SK-N-SH (cell line): Measurements from ENCODE around the gene IP6K2.

Source experiments
- EZH2phosphoT487 ChIP-seq: fragments of 200-600 bp; sonication (generic); IDR thresholded peaks from 2 replicates; pipeline ENCODE4 v1.6.1; 2017; ENCODE audit warnings: low read depth, mixed run types, mild to moderate bottlenecking, antibody characterized with exemption, moderate library complexity, borderline replicate concordance
- JUND ChIP-seq: IDR thresholded peaks from 2 replicates; pipeline ENCODE4 v1.4.0; 2012
- NRF1 ChIP-seq: IDR thresholded peaks from 2 replicates; pipeline ENCODE4 v1.6.1; 2012; ENCODE audit warnings: low read depth, mild to moderate bottlenecking, low read length
- POLR2AphosphoS5 ChIP-seq: IDR thresholded peaks from 2 replicates; pipeline ENCODE4 v1.6.1; 2012; ENCODE audit warnings: low read depth, low read length
- RAD21 ChIP-seq: IDR thresholded peaks from 2 replicates; pipeline ENCODE4 v1.6.1; 2012; ENCODE audit warnings: mild to moderate bottlenecking, low read length
- TF ChIP-seq, protein P1 (sequence below): fragments of 200-600 bp; sonication (generic); IDR thresholded peaks from 2 replicates; pipeline ENCODE4 v1.6.1; 2017; ENCODE audit warnings: antibody characterized with exemption, mild to moderate bottlenecking, moderate library complexity

DNA sequence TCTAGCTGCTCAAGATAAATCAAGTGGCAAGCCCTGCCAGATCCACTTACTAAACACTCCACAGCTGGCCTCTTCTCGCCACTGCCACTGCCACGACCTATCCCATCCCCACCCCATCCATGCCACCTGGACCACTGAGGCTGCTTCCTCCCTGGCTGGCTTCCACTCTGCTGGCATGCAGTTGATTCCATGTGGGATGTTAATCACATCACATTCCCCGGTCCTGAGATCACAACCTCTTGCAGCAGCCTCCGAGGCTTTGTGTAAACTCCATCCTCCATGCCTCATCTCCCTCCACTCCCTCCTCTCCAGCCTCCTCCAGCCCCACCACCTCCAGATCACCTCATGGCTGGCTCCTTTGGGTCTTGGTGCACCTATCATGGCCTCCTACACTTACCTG lies 39.0 kb downstream of the IP6K2 start:
- TF ChIP-seq, protein P1, sequence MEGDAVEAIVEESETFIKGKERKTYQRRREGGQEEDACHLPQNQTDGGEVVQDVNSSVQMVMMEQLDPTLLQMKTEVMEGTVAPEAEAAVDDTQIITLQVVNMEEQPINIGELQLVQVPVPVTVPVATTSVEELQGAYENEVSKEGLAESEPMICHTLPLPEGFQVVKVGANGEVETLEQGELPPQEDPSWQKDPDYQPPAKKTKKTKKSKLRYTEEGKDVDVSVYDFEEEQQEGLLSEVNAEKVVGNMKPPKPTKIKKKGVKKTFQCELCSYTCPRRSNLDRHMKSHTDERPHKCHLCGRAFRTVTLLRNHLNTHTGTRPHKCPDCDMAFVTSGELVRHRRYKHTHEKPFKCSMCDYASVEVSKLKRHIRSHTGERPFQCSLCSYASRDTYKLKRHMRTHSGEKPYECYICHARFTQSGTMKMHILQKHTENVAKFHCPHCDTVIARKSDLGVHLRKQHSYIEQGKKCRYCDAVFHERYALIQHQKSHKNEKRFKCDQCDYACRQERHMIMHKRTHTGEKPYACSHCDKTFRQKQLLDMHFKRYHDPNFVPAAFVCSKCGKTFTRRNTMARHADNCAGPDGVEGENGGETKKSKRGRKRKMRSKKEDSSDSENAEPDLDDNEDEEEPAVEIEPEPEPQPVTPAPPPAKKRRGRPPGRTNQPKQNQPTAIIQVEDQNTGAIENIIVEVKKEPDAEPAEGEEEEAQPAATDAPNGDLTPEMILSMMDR, result no peak
- TF ChIP-seq EZH2phosphoT487 (no peak), NRF1 (no peak), POLR2AphosphoS5 (no peak), JUND (no peak), RAD21 (no peak)
